ENCODE measurements around the gene KCNK18. TPM values are rescaled to one million over a fixed set of nuclear protein-coding genes. Genes with fewer than 3 reads are reported as not detected.

The KCNK18 gene
- total RNA-seq = not detected

DNA sequence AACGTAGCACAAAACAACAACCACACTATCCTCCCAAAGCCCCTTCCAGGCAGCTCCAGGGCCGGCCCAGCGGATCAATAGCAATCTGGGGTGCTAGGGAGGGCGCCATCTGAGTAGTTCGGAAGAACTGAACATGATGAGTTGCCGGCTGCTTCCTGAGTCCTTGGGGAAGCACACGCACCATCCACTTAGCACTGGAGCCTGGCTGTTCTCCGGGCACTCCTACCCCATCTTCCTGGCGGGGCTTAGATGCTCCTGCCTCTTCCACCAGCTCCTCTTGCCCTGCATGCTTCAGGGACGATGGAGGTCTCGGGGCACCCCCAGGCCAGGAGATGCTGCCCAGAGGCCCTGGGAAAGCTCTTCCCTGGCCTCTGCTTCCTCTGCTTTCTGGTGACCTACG, at the start of gene KCNK18:
TSS of gene KCNK18 (plus strand) at position 301 of the 400 bp plus-strand sequence. CDS start at position 301, 0 bp downstream.
- DNase-seq = no peak

- no peak for DNase-seq
Observed at GRCh38 chr10:117148284-117148683, 49.0 kb upstream of the KCNK18 start.

DNA sequence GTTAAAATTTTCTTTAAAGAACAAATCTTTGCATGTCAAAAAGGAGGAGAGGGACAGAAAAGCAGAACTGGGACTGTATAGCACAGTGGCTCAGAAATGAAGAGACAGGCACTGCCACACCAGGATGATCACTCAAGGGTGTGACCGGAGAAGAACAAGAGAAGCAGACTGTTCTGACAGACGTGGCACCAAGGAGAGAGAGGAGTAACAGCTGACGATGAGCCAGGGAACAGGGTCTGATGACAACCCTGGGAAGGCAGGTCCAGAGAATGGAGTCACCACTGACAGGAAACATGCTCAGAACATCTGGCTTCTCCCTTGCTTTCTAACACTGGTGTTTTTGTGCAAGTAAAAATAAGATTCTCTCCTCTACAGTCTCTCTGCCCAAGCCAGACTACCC, 44.6 kb upstream of the KCNK18 start:
- DNase-seq = no peak

DNA sequence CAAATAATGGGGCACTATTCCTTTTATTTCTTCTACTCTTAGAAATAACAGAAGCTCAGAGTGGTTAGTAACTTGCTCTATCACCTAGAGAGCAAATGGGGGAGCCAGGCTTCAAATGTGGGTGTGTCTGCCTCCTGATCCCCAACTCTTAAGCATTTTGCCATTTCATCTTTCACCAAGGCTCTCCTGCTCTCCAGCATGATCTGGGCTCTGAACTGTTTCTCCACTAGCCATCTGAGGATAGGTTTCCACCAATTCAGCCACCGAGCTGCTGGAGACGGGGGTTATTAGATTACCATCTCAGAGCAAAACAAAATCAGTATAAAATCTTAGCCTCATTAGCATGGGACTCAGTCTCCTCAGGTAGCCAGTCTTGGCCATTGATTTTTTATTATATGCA, 39.0 kb upstream of the KCNK18 start:
- DNase-seq = no peak

GRCh38 chr10:117159390-117159789, 37.9 kb upstream of the KCNK18 start:
- no peak for DNase-seq

DNA sequence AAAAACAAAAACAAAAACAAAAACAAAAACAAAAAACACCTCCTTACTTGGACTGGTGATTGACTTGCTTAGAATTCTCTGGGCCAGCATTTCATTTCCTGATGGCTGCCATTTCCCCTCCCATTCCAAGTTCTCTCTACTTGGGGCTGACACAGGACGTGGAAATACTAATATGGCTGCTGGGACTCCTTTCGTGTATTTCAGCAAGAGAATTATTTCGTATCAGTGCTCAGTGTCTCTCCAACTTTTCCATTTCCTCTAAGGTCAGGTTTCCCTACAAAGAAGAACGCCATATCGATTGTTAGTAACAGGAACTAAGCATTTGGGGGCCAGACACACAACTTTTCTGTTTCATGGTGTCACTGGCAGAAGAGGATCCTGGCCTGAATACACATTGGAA, 36.7 kb upstream of the KCNK18 start:
- DNase-seq = no peak

GRCh38 chr10:117161386-117162033, 35.8 kb upstream of the KCNK18 start:
- DNase-seq = no peak

DNA sequence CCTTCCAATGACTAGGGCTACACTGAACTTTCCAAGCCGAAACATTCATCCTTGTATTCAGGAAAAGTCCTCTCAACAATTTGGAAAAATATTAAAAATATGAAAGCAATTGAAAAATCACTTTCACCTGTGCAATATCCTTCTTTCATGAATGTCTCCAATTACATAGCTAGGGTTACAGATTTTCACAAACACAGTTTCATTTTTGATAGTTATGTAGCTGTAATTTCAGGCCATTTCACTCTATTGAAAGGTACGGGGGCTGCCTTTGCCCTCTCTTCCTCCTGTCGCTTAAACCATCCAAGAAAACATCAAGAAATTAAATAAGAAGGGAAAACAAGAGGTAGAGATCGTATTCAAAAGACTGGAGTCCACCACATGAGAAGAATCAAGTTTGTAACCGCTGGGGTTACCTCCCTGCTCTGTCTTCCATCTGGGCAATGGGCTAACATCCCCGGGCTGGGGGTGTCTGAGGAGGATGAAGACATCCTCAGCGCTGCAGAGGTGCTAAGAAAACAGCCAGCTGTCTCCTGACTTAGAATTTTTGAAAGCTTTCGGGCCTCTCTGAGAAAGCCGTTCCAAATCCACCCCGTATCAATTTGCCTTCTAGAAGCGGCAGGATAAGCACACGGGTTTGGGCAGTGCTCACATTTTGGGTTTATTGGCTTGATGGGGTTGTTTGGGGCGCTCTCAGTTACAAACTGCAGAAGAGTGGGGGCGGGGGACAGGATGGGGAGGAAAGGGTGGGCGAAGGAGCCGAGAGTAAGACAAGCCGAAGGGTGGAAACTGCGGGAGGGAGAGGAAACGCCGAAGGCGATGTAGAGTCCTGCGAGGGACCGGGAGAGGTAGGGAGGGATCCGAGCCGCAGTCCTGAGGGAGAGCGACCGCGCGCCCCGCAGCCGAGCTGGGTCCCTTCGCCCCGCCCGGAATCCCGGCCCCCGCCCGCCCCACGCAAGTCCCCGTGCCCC, 34.9 kb upstream of the KCNK18 start:
- no peak for DNase-seq

GRCh38 chr10:117163061-117163953, 34.0 kb upstream of the KCNK18 start:
- no peak for DNase-seq

DNA sequence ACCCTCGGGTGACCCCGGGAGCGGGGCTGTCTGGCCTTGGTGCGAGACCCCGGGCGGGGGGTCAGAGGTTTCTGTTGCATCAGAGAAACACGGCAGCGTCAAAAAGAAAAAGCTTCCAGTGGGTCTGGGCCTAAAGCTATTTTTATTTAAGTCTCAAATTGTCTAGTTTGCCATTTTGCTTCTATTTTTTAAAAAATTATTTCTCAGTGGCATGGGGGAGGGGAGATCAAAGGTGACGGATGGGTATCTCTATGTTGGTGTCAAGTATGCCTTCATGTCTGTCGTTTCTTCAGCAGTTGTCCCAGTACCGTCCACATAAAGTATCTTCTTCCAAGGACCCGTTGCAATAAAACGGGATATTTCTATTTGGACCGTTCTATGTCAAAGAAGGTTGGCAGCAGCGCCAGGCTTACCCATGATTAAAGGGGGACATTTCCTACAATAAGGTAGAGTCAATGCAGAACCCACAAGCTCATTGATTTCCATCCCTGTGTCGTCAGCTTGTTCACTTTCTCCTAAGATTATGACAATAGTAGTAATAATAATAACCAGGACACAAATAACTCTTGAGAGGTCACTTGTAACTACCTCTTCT, 33.2 kb upstream of the KCNK18 start:
- DNase-seq = no peak

DNA sequence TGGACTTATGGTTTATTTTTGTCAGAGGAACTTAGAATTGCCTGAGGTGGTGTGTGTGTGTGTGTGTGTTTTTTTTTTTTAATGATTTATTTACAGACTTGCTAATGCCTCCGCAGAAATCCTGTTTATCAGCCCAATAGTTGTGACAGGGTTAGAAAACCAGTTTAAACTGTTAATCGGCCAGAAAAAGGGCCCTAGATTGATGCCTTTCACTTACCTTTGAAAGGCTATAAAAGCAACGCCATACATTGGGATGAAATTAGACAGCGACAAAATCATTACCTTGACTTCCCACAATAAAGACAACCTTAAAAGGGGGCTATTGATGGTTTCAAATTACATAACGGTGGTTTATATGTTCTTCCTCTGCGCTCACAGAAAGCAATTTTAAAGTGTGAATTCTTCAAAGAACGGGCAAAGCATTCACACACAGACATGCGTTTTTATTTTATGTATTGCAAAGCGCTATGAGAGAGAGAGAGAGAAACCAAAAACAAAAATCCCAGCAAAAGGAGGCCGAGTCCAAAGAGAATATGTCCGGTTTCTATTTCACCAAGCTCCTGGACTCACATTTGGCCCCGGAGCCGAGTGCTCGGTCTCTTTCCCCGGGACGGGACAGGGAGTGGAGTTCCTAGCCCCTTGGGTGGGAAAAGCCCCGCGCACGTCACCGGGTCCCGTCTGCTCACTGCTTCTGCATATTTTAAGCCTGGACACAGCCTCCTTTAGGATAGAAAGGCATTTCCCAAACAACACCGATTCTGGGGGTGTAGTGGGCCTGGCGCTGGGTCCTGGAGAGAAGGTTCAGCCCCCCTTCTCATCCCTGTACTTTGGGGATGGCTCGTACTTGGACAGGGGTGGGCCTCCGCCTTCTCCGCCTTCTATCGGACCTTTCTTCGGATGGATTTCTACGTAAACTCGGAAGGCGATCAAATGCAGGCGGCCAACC, 32.4 kb upstream of the KCNK18 start:
- DNase-seq = no peak

- peak; percentile 67 for DNase-seq
Observed at GRCh38 chr10:117165538-117166417, 31.5 kb upstream of the KCNK18 start.

GRCh38 chr10:117166418-117167345, 30.6 kb upstream of the KCNK18 start:
- DNase-seq = no peak

- DNase-seq = no peak
Observed at GRCh38 chr10:117167346-117167788, 29.9 kb upstream of the KCNK18 start.

DNA sequence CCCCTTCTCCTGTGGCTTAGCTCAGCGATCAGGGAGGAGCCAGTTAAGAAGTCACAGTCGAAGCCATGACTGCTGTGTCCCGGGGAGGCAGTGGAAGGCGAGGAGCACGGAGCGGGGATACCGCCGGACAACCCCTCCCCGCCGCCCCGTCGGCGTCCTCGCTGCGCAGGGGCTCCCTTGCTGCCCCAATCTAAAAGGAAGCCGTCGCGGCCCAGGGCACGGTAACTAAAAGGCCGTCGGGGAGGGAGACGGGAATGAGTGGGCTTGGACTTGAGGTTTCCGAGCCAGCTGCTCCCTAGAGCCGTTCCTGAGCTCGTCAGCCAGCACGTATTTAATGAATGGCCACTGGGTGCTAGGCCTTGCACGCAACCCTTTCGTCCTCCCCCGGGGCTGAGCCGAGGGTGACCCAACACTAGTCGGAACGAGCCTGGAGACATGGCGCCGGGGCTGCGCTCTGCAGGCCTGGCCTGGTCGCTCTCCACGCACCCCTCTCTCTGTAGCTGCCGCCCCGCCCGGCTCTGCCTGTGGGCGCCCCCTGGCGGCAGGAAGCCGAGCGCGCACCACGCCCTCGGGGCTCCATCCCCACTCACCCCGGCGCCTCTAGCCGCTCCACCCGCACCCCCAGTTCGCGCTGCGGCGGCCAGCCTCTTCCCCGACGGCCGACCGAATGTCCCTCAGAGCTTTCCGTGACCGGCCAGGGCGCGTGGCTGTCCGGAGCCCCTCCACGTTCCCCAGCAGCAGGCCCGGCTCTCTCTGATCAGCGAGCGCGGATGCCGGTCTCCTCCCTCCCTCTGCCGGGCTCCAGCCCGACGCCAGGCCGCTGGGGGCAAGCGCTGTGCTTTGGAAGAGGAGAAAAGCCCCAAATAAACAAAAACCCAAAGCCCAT, 29.3 kb upstream of the KCNK18 start:
- DNase-seq = peak; percentile 75

GRCh38 chr10:117168729-117169128, 28.6 kb upstream of the KCNK18 start:
- DNase-seq = no peak

- DNase-seq = no peak
Observed at GRCh38 chr10:117169480-117169879, 27.8 kb upstream of the KCNK18 start.
